Activated T-cell treated with anti-CD3 and anti-CD28 coated beads, Interleukin-2, amount 50 U/mL, for 48 hours (primary cell): ENCODE results near the gene PLCB3.
A peak's percentile ranks its signal among the peaks of the same experiment; 100 is the strongest.

Experiments
- DNase-seq, 2 experiments: peaks; one replicate each; pipeline ENCODE4 v3.0.0-alpha.2; 2020

Gene PLCB3

GRCh38 chr11:64251753-64252002 lies 348 bp downstream of the PLCB3 start:
- no peak for DNase-seq

DNA sequence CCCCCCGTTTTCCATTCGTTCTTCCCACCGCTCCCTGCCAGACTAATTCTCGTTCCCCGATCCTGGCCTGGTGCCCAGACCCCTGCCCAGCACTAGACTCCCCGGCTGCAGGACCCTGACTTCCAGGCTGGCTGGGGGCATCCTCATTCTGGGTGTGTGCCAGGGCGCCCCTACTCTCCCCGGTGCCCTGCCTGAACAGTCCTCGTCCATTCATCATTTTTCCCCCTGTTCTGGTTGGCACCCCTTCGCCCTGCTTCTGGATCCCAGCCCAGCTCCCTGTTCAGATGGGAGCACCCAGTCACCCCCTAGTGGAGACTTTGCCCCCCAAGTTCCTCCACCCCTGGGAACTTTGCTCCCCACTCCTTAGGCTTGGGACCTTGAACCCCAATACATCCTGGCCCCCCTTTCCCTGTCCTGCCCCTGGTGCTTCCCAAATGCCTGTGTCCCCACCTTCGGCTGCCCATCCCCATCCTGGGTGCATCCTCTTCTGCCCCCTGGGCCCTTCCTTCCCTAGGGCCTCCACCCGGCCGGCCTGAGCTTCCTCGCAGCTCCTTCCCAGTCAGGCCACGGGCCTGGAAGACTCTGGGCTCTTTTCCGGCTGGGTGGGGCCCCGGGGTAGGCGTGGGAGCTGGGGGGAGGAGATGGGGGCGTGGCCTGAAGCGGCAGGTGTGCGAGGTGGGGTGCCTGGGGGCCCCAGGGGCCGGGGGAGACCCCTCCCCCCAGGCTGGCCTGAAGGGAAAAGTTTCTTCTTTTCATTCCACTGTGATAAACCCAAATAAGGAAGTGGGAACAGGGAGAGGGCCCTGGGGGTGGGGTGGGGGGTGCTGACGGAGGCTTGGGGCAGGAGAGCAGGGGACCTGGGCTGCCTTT lies 908 bp downstream of the PLCB3 start:
- peak in 1 of 2 experiments; percentile 52 for DNase-seq

DNA sequence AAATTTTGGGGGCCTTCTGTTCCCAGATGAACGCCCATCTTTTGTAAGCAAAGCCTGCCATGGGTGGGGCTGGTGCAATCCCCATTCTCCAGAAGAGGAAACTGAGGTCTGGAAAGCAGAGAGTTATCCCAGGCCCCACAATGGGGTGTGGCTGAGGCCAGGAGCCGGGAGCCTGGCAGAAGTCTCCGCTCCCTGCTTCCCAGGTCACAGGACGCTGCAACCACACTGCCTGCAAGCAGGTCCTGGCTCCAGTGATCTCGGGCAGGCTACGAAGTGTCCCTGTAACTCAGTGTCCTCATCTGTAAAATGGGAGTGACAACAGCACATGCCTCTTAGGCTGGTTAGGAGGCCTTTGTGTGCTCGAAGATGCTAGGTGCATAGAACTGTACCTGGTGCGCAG lies 1.7 kb downstream of the PLCB3 start:
- DNase-seq = no peak

- no peak for DNase-seq
Measured at GRCh38 chr11:64253481-64253880, 2.2 kb downstream of the PLCB3 start.

- DNase-seq = no peak
Measured at GRCh38 chr11:64254326-64254725, 3.0 kb downstream of the PLCB3 start.

- no peak for DNase-seq
Measured at GRCh38 chr11:64255135-64256128, 4.1 kb downstream of the PLCB3 start.

DNA sequence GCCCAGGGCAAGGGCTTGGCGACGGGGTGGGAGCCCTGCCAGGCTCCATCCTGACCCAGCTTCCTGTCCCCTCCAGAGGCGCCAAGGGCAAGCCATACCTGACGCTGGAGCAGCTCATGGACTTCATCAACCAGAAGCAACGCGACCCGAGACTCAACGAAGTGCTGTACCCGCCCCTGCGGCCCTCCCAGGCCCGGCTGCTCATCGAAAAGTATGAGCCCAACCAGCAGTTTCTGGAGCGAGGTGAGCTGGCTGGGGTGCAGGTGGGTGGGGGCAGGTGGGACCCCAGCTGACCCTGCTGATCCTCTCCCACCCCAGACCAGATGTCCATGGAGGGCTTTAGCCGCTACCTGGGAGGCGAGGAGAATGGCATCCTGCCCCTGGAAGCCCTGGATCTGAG lies 5.0 kb downstream of the PLCB3 start:
- no peak for DNase-seq

GRCh38 chr11:64258356-64258755 lies 7.0 kb downstream of the PLCB3 start:
- no peak for DNase-seq

DNA sequence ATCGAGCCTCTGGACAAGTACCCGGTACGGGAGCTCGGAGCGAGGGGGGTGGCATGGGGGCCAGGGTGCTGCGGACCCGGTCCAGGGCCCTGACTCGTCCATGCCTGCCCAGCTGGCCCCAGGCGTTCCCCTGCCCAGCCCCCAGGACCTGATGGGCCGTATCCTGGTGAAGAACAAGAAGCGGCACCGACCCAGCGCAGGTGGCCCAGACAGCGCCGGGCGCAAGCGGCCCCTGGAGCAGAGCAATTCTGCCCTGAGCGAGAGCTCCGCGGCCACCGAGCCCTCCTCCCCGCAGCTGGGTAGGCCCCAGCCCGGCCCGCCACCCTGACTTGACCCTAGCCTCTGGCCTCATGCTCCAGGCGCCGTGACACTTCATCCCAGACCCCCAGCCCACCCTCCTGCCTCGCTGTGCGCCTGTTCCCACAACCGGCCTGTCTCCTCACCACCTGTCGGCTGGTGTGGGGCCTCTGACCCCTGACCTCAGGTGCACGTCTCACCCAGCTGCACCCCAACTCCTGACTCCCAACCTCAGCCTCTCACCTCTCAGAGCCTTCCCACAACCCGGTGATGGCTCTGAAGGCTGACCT lies 7.7 kb downstream of the PLCB3 start:
- DNase-seq = no peak

DNA sequence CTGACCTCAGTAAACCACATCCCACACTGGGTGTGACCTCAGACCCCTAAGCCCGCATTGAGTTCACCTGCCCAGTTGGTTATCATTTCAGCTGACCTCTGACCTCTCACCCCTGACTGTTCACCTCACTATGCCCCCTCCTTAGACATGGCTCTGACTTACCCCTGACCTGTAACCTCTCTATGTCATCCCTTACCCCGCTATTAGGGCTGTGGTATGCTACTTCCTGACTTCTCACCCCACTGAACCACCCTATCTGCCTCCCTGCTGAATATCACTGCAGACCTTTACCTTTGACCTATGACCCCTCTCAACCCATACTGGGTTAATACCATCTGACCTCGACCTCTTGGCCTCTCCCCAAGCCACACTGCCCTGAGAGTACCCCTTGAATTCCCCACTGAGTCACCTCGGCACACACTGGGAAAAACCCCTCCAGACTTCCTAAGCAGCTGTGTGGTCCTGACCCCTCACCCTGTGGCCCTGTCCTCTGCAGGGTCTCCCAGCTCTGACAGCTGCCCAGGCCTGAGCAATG lies 8.3 kb downstream of the PLCB3 start:
- no peak for DNase-seq

DNA sequence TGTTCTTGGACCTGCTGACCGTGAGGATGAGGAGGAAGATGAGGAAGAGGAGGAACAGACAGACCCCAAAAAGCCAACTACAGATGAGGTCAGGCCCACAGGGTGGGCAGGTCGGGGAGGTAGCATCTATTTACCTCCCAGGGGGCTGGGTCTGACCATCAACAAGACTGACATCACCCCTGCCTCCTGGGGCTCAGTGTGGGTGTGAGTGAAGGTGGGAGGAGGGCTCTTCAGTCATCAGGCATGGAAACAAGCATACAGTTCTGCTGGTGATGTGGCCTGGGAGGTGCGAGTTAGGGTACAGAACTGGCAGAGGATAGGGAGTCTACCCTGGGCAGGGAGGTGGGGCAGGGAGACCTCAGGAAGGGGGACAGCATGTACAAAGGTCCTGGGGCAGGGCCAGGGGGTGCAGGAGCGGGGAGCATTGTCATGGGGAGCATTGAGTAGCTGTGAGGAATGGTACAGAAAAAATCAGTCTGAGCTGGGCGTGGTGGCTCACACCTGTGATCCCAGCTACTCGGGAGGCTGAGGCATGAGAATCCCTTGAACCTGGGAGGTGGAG lies 8.9 kb downstream of the PLCB3 start:
- no peak for DNase-seq

DNA sequence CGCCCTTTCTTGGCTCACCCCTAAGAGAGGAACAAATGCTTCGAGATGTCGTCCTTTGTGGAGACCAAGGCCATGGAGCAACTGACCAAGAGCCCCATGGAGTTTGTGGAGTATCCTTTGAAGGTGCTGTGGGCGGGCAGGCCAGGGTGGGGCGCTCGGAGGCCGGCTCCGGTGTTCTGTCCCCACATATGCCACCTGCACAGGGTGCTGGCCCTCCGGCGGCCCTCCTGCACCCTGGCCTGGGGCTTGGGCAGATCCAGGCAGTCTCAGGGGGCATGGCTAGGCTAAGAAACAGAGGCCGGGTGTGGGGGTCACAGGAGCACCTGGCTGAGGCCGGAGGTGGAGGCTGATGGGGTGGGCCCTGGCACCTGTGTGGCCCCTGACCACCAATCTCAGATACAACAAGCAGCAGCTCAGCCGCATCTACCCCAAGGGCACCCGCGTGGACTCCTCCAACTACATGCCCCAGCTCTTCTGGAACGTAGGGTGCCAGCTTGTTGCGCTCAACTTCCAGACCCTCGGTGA lies 10.3 kb downstream of the PLCB3 start:
- no peak for DNase-seq

DNA sequence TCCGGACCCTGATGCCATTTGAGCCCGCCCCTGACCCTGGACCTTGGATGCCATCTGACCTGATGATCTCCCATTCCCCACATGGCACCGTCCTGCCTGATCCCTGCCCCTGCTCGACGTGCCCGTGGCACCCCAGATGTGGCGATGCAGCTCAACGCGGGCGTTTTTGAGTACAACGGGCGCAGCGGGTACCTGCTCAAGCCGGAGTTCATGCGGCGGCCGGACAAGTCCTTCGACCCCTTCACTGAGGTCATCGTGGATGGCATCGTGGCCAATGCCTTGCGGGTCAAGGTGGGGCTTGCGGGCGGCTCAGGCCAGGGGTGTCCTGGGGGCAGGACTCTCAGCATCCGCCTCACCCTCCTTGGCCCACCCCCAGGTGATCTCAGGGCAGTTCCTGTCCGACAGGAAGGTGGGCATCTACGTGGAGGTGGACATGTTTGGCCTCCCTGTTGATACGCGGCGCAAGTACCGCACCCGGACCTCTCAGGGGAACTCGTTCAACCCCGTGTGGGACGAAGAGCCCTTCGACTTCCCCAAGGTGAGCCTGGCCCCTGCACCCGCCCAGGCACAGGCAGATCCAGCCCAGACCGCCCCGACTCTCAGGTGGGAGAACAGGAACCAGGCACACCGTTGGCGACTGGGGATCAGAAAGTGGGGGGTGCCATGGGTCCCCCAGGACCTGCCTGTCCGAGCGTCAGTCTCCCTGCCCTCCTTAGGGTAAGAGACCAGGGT lies 11.1 kb downstream of the PLCB3 start:
- no peak for DNase-seq

DNA sequence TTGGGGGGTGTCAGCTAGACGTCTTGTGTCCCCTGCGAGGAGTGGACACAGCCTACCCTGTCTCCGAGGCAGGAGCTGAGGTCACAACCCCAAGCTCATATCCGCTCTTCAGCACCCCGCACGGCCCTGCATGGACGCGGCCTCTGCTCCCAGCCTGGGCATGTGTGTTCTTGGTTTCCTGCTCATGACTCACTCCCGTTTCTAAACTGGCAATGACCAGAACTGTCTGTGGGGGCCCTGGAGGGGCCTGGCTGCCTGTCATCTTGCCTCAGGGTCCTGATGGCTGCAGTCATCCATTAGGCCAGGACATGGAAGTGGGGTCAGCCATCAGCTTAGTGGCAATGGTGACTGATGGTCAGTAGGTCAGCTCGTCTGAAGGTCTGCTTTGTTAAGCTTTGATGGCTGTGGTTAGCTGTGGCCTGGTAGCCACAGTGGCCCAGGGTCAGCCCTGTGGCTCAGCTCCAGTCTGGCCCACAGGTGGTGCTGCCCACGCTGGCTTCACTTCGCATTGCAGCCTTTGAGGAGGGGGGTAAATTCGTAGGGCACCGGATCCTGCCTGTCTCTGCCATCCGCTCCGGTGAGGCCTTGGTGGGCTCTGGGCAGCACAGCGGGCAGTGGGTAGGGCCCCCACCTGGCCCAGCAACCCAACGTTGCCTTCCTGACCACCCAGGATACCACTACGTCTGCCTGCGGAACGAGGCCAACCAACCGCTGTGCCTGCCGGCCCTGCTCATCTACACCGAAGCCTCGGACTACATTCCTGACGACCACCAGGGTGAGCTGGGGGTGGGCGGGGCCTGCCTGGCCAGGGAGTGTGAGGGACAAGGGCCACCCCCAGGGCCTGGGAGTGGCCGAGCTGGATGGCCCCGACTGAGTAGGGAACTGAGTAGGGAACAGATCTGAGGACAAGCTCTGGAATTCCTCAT lies 12.0 kb downstream of the PLCB3 start:
- DNase-seq = no peak

DNA sequence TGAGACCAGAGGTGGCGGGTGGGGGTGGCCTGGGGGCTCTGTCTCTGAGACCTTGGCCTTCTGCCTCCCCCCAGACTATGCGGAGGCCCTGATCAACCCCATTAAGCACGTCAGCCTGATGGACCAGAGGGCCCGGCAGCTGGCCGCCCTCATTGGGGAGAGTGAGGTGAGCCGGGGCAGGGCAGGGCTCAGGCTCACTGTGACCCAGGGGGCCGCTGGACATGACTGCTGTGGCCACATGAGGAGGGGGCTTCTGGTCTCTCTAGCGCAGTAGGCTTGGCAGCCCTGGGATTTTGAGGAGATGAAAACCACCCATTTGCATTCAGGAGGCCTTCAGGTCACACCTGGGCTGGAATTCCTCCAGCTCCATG lies 12.6 kb downstream of the PLCB3 start:
- no peak for DNase-seq

- DNase-seq = no peak
Measured at GRCh38 chr11:64264371-64264852, 13.1 kb downstream of the PLCB3 start.

DNA sequence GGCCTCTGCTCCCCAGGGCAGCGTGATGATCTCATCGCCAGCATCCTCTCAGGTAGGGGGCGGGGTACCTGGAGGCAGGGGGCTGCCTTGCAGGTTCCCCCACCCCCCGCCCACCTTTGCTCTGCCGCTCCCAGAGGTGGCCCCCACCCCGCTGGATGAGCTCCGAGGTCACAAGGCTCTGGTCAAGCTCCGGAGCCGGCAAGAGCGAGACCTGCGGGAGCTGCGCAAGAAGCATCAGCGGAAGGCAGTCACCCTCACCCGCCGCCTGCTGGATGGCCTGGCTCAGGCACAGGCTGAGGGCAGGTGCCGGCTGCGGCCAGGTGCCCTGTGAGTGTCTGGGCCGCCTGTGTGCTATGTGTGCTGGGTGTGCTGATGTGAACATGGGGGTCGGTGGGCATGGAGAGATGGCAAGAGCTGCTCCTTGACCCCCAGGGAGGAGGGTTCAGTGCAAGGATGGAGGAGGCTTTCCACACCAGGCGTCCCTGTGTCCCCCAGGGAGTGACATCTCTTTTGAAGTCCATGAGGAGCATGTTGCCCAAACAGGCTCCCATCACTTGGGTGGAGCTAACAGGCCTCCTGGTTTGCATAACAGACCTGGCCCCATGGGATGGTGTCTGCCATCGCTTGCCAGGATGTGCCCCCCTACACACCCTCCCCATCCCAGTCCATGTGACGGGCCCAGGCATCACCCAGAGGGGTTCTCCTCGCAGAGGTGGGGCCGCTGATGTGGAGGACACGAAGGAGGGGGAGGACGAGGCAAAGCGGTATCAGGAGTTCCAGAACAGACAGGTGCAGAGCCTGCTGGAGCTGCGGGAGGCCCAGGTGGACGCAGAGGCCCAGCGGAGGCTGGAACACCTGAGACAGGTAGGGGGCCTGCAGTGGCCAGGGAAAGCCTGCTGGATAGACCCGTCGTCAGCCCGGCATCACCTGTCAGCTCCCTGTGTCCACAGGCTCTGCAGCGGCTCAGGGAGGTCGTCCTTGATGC lies 14.1 kb downstream of the PLCB3 start:
- no peak for DNase-seq

GRCh38 chr11:64266339-64266738 lies 15.0 kb downstream of the PLCB3 start:
- no peak for DNase-seq

DNA sequence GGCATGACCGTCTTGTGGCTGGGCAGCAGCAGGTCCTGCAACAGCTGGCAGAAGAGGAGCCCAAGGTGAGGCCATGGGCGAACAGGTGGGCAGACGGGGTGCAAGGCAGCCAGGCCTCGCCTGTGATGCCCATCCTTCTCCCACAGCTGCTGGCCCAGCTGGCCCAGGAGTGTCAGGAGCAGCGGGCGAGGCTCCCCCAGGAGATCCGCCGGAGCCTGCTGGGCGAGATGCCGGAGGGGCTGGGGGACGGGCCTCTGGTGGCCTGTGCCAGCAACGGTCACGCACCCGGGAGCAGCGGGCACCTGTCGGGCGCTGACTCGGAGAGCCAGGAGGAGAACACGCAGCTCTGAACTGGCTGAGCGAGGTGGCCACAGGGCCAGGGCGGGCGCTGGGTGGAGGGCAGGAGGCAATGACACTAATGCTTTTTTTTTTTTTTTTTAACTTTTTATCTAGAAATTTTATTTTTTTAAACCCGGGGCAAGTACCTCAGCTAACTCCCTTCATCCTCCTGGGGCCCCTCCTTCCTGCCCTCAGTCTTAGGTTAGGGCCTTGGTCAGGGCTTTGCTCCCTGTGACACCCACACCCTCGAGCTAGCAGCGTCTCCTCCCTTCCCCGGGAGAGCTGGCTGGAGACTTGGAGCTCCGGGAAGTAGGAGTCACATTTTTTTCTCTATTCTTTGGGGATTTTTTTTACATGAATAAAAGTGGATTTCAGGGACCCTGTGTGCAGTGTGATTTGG lies 16.0 kb downstream of the PLCB3 start:
- no peak for DNase-seq
